GM23248 (cell line): ENCODE results near the gene ERGIC1.

ENCODE experiments used
- EZH2 ChIP-seq: fragments of 200-600 bp; sonication (generic); IDR thresholded peaks from 2 replicates; pipeline ENCODE4 v1.6.1; 2018; ENCODE audit warnings: antibody characterized with exemption, mild to moderate bottlenecking; ENCODE audit not compliant: insufficient read depth, poor library complexity, severe bottlenecking
- EZH2phosphoT487 ChIP-seq: fragments of 200-600 bp; sonication (generic); IDR thresholded peaks from 2 replicates; pipeline ENCODE4 v1.6.1; 2018; ENCODE audit warnings: antibody characterized with exemption, moderate library complexity, mild to moderate bottlenecking, low read depth; ENCODE audit not compliant: insufficient read depth

- TF ChIP-seq EZH2 (no peak), EZH2phosphoT487 (no peak)
These were observed 53.0 kb downstream of the ERGIC1 start for GRCh38 chr5:172886974-172887501.
